Iris pigment epithelial cell (primary cell): ENCODE measurements around the gene DENND2A.
A peak's percentile ranks its signal among the peaks of the same experiment; 100 is the strongest.
"Not testable (repeated sequence)": the region's sequence is repeated elsewhere in the genome, so short reads cannot be mapped to it uniquely, and the experiment has no call there.

Experiments
- DNase-seq: peaks from one replicate; pipeline ENCODE4 v3.0.0-alpha.2; 2011; ENCODE audit warnings: low read depth

The DENND2A gene

DNA sequence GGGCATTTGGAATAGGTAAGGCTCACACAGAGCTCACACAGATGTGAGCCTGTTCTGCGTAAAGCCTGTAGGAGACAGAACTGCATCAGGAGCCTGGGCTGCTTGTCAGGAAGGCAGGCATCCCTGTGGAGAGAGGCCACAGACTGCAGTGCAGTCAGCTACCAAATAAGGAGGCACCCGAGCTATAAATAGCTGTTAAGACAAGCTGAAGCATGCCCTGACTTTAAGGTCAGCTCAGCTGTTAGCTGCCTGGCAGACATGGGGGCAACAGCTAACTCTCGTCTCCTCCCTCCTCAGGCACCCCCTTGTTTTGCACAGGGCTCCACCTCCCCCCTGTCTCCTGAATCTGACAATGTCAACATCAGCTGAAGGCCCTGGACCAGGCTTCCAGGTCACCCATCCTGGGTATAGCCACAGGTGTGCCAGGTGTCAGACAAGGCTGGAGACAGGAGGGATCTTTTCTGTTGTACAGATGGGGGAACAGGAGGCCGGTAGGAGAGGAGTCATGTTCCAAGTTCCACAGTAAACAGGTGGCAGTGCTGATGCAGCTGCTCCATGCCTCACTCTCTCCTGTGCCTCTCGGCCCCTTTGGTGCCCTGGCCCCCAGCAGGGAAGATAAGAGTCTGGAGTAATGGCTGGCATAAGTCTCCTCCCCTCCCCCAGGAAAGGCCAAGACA is 133.7 kb downstream of the DENND2A start:
- peak; percentile 41 for DNase-seq

DNA sequence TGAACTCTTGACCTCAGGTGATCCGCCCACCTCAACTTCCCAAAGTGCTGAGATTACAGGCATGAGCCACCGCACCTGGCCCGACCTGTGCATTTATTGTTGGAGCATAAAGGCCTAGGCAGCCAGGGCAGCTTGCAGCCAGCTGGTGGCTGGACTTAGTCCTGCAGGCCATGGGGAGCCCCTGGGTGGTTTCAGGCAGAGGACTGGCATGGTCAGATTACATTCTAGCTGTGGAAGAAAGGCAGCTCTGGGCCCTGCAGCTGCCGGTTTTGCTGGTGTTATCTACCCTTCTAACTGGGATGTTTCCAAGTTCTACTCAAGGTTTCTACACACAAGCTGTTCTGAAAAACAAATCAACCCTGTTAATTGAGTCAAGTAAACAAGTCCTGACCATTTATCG is 138.6 kb downstream of the DENND2A start:
- DNase-seq: no peak

DNA sequence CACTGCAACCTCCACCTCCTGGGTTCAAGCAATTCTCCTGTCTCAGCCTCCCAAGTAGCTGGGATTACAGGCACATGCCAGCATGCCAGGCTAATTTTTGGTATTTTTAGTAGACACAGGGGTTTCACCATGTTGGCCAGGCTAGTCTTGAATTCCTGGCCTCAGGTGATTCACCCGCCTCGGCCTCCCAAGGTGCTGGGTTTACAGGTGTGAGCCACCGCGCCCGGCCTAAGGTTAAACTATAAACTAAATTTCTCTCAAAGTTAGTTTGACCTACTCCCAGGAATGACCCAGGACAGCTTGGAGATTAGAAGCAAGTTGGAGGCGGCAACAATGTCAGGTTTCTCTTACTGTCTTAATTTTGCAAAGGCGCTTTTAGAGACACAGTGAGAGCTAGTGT is 142.8 kb downstream of the DENND2A start:
- not testable (repeated sequence) for DNase-seq

DNA sequence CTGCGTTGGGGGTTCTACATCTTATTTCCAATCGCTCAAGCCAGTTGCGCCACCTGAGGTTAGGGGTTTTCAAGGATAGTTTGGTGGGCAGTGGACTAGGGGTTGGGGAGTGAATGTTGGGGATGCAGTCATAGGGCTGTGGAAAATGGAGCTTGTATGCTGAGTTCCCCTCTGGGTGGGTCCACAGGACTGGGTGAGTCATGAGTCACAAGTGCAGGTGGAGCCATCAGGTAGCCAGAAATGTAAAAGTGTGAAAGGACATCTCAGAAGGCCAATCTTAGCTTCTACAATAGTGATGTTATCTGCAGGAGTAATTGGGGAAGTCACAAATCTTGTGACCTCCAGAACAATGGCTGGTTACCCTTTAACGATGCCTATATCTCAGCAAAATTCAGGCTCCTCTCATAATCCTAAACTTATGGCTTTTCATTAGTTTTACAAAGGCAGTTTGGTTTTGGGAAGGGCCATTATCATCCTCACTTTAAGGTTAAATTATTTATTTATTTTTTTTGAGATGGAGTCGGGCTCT is 143.3 kb downstream of the DENND2A start:
- no peak for DNase-seq

DNA sequence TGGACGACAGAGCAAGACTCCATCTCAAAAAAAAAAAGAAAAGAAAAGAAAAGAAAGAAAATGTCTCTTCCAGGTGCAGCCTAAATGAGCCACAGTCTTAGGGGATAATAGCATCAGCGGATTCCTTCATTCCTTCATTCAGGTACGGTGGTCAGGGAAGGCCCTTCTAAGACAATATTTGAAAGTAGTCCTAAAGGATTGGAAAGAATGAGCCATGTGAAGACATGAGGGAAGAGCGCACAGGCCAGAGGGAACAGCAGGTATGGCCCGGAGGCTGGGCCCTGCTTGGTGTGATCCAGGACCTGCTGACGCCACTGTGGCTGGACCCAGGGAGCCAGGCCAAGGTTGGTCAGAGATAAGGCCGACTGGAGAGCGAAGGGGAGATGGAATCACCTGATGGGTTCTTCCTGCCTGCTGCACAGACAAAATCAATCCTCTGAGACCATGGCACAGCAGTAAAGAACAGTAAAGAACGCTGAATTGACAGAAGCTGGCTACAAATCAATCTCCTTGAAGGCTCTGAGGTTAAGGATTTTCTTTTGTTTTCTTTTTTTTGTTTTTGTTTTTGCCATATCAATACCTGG is 145.0 kb downstream of the DENND2A start:
- DNase-seq: no peak

DNA sequence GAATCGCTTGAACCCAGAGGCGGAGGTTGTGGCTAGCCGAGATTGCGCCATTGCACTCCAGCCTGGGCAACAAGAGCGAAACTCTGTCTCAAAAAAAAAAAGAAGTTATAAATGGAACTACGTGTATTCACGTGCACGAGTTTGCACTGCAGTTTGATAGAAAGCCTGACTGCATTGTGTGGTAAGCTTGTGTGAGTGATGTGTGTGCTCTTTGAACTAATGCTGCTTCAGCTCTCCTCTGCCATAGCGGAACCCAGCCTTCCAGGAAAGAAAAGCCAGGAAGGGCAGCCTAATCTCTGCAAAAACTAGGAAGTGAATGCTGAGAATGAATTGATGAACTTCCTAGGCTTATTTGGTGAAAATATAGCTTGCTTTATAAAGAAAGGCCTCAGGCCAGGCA is 145.7 kb downstream of the DENND2A start:
- DNase-seq: no peak

DNA sequence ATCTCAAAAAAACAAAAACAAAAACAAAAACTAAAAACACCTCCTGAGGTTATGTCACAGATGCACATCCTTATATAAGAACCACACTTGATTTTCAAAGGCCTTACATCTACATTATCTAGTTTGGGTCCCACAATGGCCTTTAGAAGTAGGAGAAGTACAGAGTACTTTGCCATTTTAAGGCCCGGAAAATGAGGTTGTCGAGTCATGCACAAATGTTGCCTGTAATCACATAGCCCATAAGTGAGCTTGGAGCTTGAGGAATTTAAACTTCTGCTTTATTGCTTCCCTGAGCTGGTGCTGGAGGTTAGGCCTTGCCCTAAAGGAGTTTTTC is 151.6 kb downstream of the DENND2A start:
- no peak for DNase-seq

DNA sequence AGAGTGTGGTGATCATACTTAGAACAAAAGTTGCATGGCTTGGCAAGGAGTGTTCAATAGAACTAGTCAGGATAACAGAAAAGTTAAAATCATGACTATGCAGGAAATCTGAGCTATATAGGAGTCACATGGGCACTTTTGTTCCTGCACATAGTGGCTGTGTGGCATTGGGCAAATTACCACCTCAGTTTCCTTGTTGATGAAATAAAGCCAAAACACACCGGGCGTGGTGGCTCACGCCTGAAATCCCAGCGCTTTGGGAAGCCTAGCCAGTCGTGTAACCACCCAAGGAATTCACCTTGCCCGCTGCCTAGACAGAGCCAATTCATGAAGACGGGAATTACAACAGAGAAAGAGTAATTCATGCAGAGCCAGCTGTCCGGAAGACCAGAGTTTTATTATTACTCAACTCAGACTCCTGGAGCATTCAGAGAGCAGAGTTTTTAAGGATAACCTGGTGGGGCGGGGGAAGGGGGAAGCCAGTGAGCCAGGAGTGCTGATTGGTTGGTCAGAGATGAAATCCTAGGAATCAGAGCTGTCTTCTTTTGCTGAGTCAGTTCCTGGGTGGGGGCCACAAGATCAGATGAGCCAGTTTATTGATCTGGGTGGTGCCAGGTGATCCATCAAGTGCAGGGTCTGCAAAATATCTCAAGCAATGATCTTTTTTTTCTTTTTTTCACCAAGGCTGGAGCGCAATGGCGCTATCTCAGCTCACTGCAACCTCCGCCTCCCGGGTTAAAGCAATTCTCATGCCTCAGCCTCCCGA is 154.9 kb downstream of the DENND2A start:
- no peak for DNase-seq

DNA sequence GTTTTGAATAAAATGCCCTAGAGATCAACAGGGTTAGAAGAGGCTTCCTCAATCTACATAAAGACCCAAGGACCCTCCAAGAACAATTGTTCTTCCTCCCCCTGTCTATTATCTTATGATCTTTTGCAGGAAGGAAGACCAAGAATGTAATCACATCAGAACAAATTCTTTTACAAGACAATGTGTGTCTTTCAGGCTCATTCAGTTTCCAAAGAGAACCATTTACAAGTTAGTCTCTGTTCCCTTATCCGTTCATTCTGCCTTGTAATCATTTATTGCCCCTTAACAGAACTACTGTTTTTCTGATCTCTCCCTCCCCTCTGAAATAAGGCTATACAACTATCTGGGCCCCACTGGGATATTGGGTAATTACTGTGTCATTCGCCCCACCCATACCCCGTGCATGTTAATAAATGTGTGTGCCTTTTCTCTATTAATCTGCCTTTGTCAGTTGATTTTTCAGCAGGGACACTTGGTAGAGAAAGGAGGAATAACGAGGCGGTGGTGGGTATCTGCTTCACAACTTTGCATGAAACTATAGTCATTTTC is 155.6 kb downstream of the DENND2A start:
- no peak for DNase-seq

DNA sequence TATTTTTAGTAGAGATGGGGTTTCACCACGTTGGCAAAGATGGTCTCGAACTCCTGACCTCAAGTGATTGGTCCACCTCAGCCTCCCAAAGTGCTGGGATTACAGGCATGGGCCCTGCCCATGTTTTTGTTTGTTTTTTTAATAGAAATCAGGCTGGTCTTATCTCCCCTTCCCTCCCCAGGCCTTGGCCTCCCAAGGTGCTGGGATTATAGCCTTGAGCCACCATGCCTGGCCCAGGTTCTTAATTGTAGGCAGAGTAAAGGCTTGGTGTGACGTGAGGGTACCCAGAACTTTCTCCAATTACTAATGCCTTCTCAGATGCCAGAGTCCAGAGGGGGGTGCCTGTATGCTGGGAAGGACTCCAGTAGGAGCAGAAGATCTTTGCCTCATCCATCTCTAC is 156.1 kb downstream of the DENND2A start:
- DNase-seq: no peak

DNA sequence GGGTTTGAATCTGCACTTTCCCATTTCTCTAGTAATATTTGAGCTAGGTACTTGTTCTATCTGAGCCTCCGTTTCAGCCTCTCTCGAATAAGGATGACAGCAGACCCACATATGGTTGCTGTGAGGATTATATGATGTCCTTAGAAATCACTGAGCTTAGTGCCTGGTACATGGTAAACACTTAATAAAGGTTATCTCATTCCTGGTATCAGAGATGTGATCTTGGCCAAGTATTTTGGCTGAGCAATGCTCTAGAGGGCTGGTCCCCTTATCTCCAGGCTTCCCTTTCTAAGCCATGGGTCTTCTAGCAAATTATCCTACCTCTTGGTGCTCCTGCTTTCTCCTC is 160.9 kb downstream of the DENND2A start:
- no peak for DNase-seq

DNA sequence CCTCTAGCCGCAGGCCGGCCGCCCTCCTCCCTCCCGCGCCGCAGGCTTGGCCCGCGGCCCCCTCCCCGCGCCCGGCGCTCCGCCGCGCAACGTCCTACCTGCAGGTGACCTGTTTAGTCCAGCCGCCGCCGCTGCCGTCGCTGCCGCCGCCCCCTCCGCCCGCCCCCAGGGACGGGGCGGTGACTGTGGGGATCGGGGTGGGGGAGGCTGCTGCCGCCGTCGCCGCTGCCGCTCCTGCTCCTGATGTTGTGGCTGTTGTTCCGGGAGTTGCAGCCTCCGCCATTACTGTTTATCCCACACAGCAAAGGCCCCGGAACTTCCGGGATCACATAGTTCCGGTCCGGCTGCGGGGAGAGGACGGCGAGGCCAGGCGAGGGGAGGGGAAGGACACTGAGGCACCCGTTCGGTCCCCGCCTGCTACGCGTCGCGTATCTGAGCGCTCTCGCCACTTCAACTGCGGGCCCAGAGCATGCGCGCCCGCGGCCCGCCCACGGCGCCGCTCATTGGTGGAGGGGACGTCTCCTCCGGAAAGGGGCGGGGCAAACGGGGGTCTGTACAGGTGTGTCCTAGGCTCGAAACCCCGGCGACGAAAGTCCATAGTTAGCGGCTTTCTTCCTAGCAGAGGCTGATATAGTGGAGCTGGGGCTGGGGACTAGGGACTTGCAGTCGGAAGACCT is 161.4 kb downstream of the DENND2A start, which contains the start of gene MKRN1:
MKRN1 (minus strand) TSS at position 444 of the 677 bp plus-strand sequence; CDS start at position 283, 161 bp downstream.
- DNase-seq: peak; percentile 91

DNA sequence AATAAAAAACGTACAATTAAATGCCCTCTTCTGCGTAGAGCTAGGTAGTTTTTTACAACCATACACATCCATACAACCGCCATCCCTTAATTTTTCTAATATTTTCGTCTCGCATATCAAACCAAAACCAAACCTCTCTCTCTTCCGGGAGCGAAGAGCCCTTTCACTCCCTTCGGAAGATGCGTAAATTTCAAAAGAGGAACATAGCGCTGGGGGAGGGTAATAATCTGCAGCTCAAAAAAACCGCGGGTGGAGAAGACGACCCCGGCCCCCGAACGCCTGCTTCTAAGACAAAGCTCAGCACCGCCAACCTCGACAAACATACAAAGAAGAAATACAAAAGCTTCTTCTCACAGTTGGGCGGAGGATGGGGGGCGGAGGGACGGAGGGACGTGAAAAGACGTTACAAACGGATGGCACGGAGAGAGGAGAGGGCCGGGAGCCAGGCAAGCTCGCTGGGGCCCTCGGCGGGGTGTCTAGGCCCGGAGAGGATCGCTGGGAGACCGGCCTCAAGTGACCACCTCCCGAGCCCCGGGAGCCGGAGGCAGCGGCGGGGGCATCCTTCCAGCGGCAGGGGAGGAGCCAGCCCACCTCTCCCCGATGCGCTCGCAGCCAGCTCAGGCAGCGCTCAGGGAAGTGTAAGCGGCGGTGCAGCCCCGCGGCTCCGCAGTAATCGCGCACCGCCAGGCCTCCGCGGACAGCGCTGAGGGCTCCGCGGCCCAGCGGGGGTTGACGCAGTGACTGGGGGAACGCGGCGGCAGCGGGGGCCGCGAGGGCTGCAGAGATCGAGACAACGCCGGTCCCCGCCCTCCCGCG is 162.2 kb downstream of the DENND2A start:
- DNase-seq: peak; percentile 49

DNA sequence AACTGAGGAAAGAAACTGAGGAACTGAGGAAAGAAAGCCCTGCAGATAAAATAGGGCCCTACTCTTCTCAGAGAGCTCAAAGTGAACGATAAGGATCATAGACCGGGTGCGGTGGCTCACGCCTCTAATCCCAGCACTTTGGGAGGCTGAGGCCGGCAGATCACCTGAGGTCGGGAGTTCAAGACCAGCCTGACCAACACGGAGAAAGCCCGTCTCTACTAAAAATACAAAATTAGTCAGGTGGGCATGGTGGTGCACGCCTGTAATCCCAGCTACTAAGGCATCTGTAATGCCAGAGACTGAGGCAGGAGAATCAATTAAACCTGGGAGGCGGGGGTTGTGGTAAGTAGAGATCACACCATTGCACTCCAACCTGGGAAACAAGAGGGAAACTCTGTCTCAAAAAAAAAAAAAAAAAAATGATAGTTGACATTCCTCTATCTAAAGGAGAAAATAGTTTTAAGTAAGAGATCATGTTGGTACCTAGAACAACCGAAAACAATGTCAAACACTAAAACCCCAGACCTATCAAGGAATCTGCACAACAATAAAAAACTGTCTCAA is 163.8 kb downstream of the DENND2A start:
- DNase-seq: no peak

DNA sequence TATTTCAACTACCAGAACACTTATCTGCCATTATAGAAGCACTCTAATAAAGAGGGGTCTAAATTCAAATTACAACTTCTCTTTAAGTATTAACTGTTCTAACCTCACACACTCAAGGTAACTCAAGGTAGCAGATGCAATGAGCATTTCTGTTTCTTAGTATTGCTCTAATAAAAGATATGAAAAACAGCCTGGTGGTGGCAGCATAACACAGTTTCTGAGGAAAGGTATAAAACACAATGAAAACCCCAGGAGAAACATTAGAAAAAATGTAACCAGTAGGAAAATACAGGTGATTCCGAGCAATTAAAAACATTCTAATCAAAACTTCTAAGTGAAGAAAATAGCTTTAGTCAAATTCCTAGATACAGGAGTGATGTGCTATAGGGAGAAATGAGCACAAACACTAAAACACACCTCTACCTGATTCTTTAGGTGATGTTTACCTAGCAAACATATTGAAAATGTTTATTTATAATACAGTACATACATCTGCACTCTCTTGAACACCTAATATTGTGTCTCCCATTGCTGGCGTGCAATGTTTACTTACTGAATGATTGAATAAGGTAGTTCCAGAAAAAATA is 164.8 kb downstream of the DENND2A start:
- DNase-seq: peak; percentile 27
